Pancreas (tissue), 10 donors: ENCODE measurements around the gene SLC25A48. TPM values are rescaled to one million over a fixed set of nuclear protein-coding genes. Genes with fewer than 3 reads are reported as not detected.
A peak's percentile ranks its signal among the peaks of the same experiment; 100 is the strongest.

Source experiments
- ATAC-seq, 4 donors: fragments of 200-7000 bp; cut with Tn5 transposase; one replicate each; pipeline versions ENCODE4 v1.8.0 to v1.9.1; 2020; ENCODE audit warnings: mild to moderate bottlenecking in 4 of 4, moderate library complexity in 4 of 4
- DNase-seq, 6 donors: peaks; one replicate each; pipeline ENCODE4 v3.0.0-alpha.2; 2020
- FAIRE-seq: peaks from 2 replicates; lab custom pipeline; 2012; peaks lifted over from hg19 to GRCh38; lab: Jason Lieb, UNC
- H3K27ac ChIP-seq, 4 donors: fragments of 200-600 bp; sonication (generic); 1 replicate in 3 of 4; 2 replicates in 1 of 4; pipeline versions ENCODE4 v1.5.0 to v1.8.0; 2020
- H3K27me3 ChIP-seq, 4 donors: fragments of 200-600 bp; one replicate each; pipeline ENCODE4 v1.8.0; 2021
- H3K36me3 ChIP-seq, 3 donors: fragments of 200-600 bp; sonication (generic) in 1 of 3; one replicate each; pipeline versions ENCODE4 v1.5.0 to v1.8.0; 2020 to 2021
- H3K4me1 ChIP-seq, 3 donors: fragments of 200-600 bp; one replicate each; pipeline ENCODE4 v1.8.0; 2021
- H3K4me3 ChIP-seq, 4 donors: fragments of 200-600 bp; sonication (generic) in 2 of 4; one replicate each; pipeline versions ENCODE4 v1.5.0 to v1.8.0; 2020 to 2021
- H3K9me3 ChIP-seq, 4 donors: fragments of 200-600 bp; one replicate each; pipeline ENCODE4 v1.8.0; 2021
- CTCF ChIP-seq, 4 donors: fragments of 200-600 bp; sonication (generic) in 3 of 4; IDR thresholded peaks; one replicate each; pipeline versions ENCODE4 v1.5.0 to v1.8.0; 2021; ENCODE audit warnings: antibody characterized with exemption in 4 of 4
- WGBS, 2 donors: extraction: QIAGEN DNeasy Blood & Tissue Kit; methylation state at CpG; one replicate each; pipeline ENCODE4 v1.1.7; 2013; 5-methylcytosine and 5-hydroxymethylcytosine counted together
- intact Hi-C, 3 donors: fragments of 100-400 bp; cut with DNase I; formaldehyde crosslinking; loops; one replicate each; pipeline versions ENCODE4 v1.11.1 to v1.14.2; 2022
- polyA plus RNA-seq, 2 donors: library from polyadenylated mRNA; stranded (reverse); fragments of 200-250 nt; gene quantifications; one replicate each; pipeline ENCODE4 v1.2.3, GENCODE V29; 2013
- total RNA-seq, 6 donors: library from RNA; stranded (reverse); fragmentation: NEBNext Ultra II Directional in 4 of 6; extraction: Animal tissue kit (Norgen Biotek cat#: 25700) in 4 of 6; gene quantifications; one replicate each; pipeline versions ENCODE4 v1.2.1 to v1.2.4, GENCODE V29; 2021 to 2023
- donor health status: healthy with polysubstance abuse.
- donor health status: DM: no; HTN: no; CAD: no; lungs with moderate emphysema.
- donor health status: DM: no; HTN: no; CAD: no.
- donor health status: control.
- donor health status: control.
- donor health status: Bipolar disorder and iron deficiency.
- donor health status: DM: yes; HTN: yes; CAD: no.
- donor health status: DM: no; HTN: no; CAD: no.
- donor health status: DM: no; HTN: no; CAD: no.
- donor health status: DM: yes; HTN: yes; CAD: no.

The SLC25A48 gene
- total and polyA plus RNA-seq, 8 donors: 0.37 to 3.2 (median 1.2) TPM

GRCh38 chr5:135829179-135829578 lies 5.3 kb upstream of the SLC25A48 start:
- TF ChIP-seq CTCF (IDR thresholded peaks at IDR 0.05): no peak
- Histone ChIP-seq H3K27ac (no peak overlapping the region), H3K4me1 (no peaks in the 10 kb centered on the region), H3K9me3 (no peaks in the 10 kb centered on the region), H3K36me3 (no peaks in the 10 kb centered on the region), H3K4me3 (no peak overlapping the region), H3K27me3 (no peaks in the 10 kb centered on the region)
- intact Hi-C loops: loop anchor here in 1 of 3 donors (5.0 kb wide), 1 partner anchor 262 kb away; no protein-coding TSS in a partner anchor
- ATAC-seq: no peak
- DNase-seq: no peak
- WGBS, 2 donors: 63 to 68% methylated on average over 7 of the region's 7 CpGs
- FAIRE-seq: no peak

- Histone ChIP-seq H3K27me3 (no peaks in the 10 kb centered on the region), H3K4me3 (no peak overlapping the region), H3K4me1 (no peaks in the 10 kb centered on the region), H3K9me3 (no peaks in the 10 kb centered on the region), H3K27ac (no peak overlapping the region), H3K36me3 (no peaks in the 10 kb centered on the region)
- DNase-seq: peak in 5 of 6 donors; percentile 45 to 89 (median 73)
- no peak for FAIRE-seq
- peak; percentile 44 to 60 (median 50) for ATAC-seq
- intact Hi-C loops: loop anchor here in 2 of 3 donors (5.0 to 10.0 kb wide), 3 partner anchors 263 to 365 kb away; no protein-coding TSS in a partner anchor
- peak; percentile 56 to 66 (median 59) for TF ChIP-seq CTCF (IDR thresholded peaks at IDR 0.05)
- 25% methylated on average over 19 of the region's 19 CpGs for WGBS, 2 donors
These were observed 4.6 kb upstream of the SLC25A48 start for GRCh38 chr5:135829681-135830383.

- Histone ChIP-seq H3K36me3 (no peaks in the 10 kb centered on the region), H3K27me3 (no peaks in the 10 kb centered on the region), H3K27ac (no peak overlapping the region), H3K9me3 (no peaks in the 10 kb centered on the region), H3K4me3 (no peak overlapping the region), H3K4me1 (no peaks in the 10 kb centered on the region)
- 28 to 33% methylated on average over 3 of the region's 3 CpGs for WGBS, 2 donors
- DNase-seq: no peak
- ATAC-seq: no peak
- no peak for FAIRE-seq
- no peak for TF ChIP-seq CTCF (IDR thresholded peaks at IDR 0.05)
- intact Hi-C loops: loop anchor here in 1 of 3 donors (5.0 to 10.0 kb wide), 2 partner anchors 268 to 366 kb away; no protein-coding TSS in a partner anchor
These were observed 4.1 kb upstream of the SLC25A48 start for GRCh38 chr5:135830384-135830700.

GRCh38 chr5:135830876-135831275 lies 3.6 kb upstream of the SLC25A48 start:
- FAIRE-seq (no peak), DNase-seq (no peak), ATAC-seq (no peak)
- H3K27ac ChIP-seq: no peak overlapping the region
- 53 to 63% methylated on average over 4 of the region's 4 CpGs for WGBS, 2 donors
- no peaks in the 10 kb centered on the region for H3K4me1 ChIP-seq
- no peak overlapping the region for H3K4me3 ChIP-seq
- no peaks in the 10 kb centered on the region for H3K27me3 ChIP-seq
- intact Hi-C loops: loop anchor here in 1 of 3 donors (5.0 to 10.0 kb wide), 2 partner anchors 269 to 366 kb away; no protein-coding TSS in a partner anchor
- TF ChIP-seq CTCF (IDR thresholded peaks at IDR 0.05): no peak
- no peaks in the 10 kb centered on the region for H3K9me3 ChIP-seq
- no peaks in the 10 kb centered on the region for H3K36me3 ChIP-seq

- TF ChIP-seq CTCF (IDR thresholded peaks at IDR 0.05): no peak
- Histone ChIP-seq H3K4me3 (no peak overlapping the region), H3K27ac (no peak overlapping the region), H3K27me3 (no peaks in the 10 kb centered on the region), H3K36me3 (no peaks in the 10 kb centered on the region), H3K9me3 (no peaks in the 10 kb centered on the region), H3K4me1 (no peaks in the 10 kb centered on the region)
- WGBS, 2 donors: 91 to 92% methylated on average over 1 of the region's 1 CpG
- intact Hi-C loops: loop anchor here in 1 of 3 donors (5.0 to 10.0 kb wide), 2 partner anchors 269 to 367 kb away; no protein-coding TSS in a partner anchor
- ATAC-seq (no peak), FAIRE-seq (no peak), DNase-seq (no peak)
These were observed 3.0 kb upstream of the SLC25A48 start for GRCh38 chr5:135831439-135831838.
